HG02973 (cell line): ENCODE measurements around the gene FMO4.
"Not testable (repeated sequence)": the region's sequence is repeated elsewhere in the genome, so short reads cannot be mapped to it uniquely, and the experiment has no call there.

ENCODE experiments used
- ATAC-seq: cut with Tn5 transposase; IDR thresholded peaks from one replicate; pipeline ENCODE4 v1.9.1; 2021; ENCODE audit warnings: moderate library complexity; ENCODE audit not compliant: unreplicated experiment

FMO4 gene

DNA sequence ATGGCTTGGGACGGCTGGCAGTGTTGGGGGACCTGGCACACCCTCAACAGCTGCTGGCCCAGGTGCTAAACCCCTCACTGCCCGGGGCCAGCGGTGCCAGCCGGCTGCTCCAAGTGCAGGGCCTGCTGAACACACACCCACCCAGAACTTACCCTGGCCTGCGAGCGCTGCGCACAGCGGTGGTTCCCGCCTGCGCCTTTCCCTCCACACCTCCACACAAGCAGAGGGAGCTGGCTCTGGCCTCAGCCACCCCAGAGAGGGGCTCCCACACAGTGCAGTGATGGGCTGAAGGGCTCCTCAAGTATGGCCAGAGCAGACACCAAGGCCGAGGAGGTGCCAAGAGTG, 67.9 kb downstream of the FMO4 start:
- ATAC-seq, result no peak

DNA sequence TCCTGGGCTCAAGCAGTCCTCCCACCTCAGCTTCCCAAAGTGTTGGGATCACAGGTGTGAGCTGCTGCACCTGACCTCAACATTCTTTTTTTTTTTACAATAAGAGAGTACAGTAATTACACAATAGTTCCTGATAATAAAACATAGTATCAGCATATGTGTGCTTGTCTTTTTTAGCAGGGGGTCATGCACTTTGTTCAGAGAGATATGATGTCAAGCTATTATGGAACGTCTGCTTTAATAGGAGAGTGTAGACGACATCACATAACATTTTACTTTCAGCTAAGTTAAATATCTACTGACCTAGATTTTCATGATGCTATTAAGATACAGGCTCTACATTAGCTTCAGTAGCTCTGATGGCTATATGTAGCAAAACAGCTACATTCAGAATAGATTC, 70.5 kb downstream of the FMO4 start:
- ATAC-seq, result no peak

DNA sequence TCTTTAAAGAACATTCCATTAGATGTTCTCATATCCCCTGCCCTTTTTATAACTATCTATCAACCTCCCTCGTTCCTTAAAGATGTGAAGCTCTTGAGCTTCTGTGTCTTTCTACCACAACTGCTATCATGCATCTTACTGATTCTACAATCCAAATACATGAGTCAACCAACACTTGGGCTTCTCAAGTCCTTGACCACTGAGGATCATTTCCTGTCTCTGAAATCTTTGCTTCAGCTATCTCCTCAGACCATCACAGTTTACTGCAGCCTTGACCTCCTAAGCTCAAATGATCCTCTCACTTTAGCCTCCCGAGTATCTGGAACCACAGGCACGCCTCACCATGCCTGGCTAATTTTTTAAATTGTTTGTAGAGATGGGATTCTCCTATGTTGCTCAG, 75.2 kb downstream of the FMO4 start:
- no peak for ATAC-seq

GRCh38 chr1:171390740-171391139, 76.8 kb downstream of the FMO4 start:
- ATAC-seq, result not testable (repeated sequence)
